HG03175 (cell line): ENCODE results near the gene TMEM240.
"Not testable (repeated sequence)": the region's sequence is repeated elsewhere in the genome, so short reads cannot be mapped to it uniquely, and the experiment has no call there.

Experiments
- ATAC-seq: cut with Tn5 transposase; IDR thresholded peaks from one replicate; pipeline ENCODE4 v1.9.1; 2021; ENCODE audit warnings: mild to moderate bottlenecking, moderate library complexity; ENCODE audit not compliant: unreplicated experiment

The TMEM240 gene

DNA sequence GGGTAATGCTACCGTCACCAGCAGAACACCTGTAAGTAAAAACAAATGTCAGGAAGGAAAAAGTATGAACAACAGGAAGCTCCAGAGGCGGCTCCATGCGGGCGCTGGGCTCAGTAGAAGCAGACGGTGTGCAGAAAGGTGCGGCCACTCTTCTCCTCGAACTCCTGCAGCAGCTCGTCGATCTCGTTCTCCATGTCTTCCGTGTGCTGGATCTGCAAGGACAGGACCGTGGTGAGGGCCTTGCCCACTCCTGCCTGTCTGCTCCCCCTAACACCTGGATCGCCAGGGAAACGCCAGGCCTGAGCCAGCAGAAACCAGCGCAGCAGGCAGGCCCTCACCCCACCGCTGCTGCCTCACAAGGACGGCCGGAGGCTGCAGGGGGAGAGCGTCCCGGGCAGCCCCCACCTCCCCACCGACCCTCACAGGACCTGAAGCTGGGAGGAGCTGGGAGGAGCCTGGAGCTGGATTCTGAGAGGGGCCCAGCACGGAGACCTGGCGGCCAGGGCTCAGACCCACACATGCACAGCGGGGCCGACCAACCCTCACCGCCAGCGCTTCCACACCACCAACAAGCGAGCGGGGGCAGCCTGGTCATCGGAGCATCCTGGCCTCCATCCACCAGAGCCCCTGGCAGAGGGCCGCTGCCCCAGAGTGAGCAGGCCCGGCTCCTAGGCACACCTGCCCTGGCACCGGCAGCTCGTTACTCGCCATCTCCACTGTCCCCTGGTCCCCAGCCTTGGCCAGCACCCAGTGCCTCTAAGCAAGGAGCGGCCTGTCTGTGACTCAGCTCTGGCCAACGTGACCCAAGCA is 1.7 kb upstream of the TMEM240 start:
- no peak for ATAC-seq

DNA sequence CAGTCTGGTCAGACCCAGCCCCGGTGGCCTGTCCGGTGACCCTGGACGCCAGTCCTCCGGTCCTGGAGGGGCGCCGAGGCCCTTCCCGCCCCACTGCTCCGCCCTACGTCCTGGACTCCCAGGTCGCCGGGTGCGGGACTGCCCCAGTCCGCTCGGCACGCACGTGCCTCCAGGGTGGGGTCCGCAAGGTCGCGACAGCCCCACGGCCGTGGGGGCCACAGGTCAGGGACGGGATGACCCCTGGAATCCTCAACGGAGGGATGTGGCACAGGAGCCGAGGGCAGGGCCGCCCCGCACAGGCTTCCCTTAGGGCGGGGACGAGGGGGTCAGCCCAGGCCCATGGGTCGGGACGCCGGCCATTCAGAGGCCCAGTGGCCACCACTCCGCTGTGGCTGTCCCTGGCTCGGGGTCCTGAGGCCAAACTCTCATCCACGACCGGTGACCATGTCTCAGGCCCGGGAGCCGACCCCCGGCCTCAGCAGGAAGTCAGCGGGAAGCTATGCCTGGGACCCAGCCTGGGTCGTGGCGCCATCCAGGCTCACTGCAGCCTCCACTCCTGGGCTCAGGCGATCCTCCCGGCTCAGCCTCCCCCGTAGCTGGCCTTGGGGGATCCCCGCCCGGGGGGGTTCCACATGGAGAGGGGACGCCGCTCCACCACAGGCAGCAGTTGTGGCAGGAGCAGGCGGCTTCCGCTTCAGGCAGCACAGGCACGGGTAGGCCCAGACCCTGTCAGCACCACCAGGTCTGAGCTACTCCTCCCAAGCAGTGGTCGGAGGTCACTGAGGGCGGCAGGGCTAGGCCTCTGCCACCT is 599 bp upstream of the TMEM240 start:
- no peak for ATAC-seq

- ATAC-seq: no peak
These were observed 924 bp downstream of the TMEM240 start for GRCh38 chr1:1539310-1540089.

GRCh38 chr1:1538989-1539309 is 1.5 kb downstream of the TMEM240 start:
- no peak for ATAC-seq

GRCh38 chr1:1538334-1538733 is 2.1 kb downstream of the TMEM240 start:
- no peak for ATAC-seq

GRCh38 chr1:1537626-1538250 is 2.7 kb downstream of the TMEM240 start:
- ATAC-seq: no peak

GRCh38 chr1:1536938-1537546 is 3.4 kb downstream of the TMEM240 start:
- no peak for ATAC-seq

DNA sequence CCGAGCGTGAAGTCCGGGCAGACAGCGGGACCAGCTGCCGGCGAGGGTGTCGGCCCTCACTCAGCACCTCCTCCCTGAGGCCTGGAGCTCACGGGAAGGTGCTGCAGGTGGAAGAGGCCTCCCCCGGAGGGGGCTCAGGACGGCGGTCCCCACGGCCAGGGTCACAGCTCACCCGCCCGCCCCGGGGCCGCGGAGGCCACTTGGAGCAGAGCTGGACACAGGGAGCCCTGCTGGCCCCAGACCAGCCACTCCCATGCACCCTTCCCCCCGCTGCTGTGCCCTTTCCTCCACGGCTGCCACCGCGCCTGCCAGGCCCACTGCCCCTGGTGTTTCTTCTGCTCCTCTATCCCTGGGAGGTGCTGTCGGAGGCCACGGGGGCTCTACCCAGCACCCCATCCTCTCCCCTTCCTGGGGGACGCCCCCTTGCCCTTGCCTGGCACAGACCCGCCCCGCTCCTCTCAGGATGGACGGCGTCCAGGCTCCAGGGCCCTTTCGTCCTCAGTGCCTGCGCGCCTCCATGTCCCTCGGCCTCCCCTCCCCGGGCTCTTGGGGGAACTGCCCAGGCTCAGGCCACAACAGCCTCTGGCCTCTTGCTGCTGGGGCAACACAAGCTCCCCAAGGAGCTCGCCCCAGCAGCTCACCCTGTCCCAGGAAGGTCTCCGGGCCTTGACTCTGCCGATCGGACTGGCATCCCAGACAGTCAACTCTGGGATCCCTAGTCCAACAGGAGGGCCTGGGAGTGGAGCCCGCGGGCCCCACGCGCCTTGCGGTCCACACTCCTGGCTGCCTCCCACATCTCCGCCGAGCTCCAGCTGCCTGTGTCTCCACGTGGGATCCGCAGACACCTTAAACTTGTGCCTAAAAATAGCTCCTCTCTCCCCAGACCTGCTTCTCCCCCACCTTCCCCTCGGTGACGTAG is 4.1 kb downstream of the TMEM240 start:
- ATAC-seq: no peak

DNA sequence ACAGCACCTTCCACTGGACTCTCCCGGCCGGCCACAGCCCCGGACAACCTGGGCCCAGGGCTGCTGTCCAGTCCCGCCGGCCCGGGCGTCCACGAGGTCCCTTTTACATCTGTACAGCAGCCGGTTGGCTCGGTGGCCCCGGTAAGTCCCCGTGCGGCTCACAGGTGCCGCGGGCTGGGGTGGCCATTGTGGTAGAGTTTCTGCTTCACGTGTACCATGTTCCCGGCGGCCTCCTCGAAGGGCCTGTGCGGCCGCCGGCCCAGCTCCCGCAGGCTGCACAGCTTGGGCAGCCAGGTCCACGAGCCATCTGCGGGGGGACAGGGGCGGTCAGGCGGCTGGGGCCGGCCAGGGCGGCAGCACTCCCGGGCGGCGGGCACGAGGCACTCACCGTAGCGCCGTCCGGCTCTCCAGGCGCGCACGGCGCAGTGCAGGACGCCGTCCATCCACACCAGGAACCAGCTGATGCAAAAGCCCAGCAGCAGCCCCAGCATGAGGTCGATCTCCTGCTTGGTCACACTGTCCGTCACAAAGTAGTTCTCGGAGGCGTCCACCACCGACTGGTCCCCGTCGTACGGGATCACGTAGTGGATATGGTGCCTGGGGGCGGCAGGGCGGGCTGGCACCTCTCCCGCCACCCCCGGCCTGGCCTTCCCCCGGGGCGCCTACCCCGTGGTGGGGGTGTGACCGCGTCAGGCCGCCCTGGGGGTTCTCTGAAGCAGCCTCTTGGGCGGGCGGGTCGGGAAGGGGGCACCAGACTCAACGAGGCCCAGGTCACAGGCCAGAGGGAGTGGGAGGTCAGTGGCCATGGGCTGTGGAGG is 5.0 kb downstream of the TMEM240 start:
- ATAC-seq: no peak

DNA sequence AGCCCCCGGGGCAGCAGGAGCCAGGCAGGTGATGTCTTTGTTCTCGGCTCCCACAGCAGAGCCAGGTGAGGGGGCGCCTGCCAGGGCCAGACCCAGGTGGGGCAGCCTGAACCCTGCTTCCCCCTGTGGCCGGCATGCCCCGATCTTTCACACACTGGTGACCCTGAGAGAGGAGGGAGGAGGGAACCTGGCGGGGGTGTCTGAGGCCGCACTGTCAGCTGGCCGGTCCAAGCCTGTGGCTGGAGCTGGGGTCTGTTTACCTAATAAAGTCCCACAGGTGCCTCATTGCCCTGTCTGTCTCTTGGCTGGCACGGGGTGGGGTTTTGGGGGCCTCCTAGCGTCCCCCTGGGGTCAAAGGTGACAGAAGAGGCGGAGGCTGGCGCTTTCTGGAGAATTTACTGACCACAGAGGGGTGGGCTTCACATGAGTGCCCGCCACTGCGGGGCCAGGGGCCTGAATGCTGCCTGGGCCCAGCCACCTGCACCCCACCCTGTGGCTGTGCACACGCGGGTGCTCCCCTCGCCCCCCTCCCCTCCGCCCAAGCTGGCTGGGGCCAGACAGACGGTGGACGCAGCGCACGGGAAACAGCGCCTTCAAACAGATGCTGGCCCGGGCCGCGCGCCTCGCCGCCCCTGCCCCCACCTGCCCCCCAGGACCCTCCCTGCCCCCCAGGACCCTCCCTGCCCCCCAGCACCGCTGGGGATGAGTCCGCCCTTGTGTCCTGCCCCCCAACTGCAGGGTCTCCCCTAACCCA is 5.8 kb downstream of the TMEM240 start:
- no peak for ATAC-seq

- ATAC-seq: not testable (repeated sequence)
These were observed 6.5 kb downstream of the TMEM240 start for GRCh38 chr1:1533894-1534291.

DNA sequence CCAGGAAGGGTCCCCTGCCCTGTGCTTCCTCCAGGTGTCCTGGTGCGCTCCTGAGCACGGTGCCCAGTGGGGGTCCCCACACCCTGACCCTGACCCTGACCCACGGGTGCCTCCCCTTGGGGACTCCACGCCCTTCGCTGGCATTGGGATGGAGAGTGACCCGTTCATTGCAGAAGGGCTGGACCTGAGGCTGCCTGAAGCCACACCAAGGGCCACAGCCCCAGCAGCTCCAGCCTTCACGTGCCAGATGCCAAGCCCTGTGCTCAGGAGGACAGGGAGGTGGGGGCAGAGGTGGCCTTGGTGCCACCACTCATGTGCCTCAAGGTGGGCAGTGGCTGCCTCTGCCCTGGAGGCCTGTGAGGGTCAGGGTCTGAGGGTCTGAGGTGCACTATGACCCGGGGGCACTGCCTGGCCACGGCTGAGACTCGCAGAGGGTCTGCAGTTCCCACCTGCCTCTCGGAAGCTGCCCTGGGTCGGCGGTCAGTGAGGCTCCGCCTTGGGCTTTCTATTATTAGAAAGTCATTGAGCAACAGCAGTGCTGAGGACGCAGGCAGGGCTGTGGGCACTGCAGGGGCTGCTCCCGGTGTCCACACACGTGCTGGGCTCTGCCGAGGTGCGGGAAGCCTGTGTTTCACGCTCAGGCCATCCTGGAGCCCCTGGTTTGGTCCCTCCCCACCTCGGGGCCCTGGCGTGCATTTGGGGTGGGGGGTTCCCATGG is 7.1 kb downstream of the TMEM240 start:
- ATAC-seq: not testable (repeated sequence)

DNA sequence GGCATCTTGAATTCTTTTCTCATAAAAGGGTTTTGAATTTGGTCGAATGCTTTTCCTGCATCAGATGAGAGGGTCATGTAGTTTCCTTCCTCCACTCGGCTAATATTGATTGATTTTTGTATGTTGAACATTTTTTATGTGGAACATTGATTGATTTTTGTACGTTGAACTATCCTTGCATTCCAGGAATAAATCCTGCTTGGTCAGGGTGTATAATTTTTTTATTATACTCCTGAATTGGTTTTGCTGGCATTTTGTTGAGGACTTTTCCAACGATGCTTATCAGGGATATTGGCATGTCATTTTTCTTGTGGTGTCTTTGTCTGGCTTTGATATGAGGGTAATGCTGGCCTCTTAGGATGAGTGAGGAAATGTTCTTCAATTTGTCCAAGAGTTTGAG is 8.5 kb downstream of the TMEM240 start:
- no peak for ATAC-seq

GRCh38 chr1:1529936-1530335 is 10.5 kb downstream of the TMEM240 start:
- no peak for ATAC-seq

DNA sequence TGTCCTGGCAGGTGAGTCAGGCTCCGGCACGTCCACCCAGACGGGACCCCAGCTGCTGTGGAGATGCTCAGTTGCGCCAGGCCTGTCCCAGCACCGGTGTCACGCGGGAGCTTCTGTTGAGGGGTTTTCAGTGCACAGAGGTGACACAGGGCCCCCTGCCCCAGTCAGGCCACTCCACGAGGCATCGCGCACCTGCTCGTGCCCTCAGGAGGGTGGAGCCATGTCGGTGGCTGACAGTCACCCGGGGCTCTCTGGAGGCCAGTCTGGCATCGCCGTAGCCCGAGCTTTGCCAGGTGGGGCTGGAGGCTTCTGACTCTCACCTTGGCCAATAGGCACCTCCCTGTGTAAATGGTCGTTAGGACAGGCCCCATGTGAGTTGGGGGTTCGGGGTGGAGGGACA is 11.1 kb downstream of the TMEM240 start:
- no peak for ATAC-seq

DNA sequence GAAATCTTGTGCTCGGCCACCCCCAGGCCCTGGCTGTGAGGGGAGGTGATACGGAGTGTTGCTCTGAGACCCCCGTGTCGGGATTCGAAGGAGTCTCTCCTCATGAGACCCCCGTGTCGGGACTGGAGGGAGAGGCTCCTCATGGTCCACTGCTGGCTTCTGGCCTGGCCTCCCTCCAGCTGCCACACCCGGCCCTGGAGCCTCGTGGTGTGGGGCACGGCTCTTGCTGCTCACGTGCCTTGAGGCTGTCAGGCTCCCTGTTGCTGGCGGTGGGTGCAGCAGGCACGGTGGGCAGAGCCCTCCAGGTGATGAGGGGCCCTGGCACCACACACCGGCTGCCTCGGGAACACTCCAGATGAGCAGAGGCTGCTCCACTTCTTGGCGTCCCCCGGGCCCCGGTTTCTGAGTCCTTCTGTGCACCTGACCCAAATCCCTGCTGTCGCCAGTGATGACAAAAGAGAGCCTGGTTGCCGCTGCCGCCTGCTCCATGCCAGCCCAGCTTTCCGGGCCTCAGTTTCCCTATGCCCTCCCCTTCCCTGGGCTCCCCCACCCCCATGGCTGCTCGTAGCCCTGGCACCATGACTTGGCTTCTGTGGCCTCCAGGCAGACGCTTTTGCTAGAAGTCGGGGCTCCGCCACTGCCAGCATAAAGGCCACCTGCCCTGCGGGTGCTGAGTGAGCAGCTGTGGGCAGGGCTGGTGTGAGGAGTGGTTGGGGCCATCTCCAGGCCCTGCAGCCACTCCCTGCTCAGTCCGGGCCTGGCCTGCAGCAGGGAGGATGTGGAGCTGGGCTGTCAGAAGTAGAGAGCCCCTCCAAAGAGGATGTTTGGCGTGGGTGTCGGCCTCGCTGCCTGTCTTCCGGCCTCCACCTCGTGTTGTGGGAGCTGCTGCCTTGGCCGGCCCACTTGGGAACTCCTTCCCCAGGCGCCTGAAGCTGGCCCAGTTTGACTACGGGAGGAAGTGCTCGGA is 11.8 kb downstream of the TMEM240 start:
- ATAC-seq: no peak
